ENCODE measurements around the gene RBFA.
"Not testable (repeated sequence)": the region's sequence is repeated elsewhere in the genome, so short reads cannot be mapped to it uniquely, and the experiment has no call there.

The RBFA gene

GRCh38 chr18:79989195-79989497 lies 45.1 kb upstream of the RBFA start:
- no peak for TF ChIP-seq CTCF (IDR thresholded peaks at IDR 0.05; ENCODE audit: control extremely low read depth, extremely low read depth, low read depth, missing control alignments)
- CTCF ChIA-PET, result interaction anchor here (1.3 to 4.5 kb wide), 3 partner anchors 10 to 83 kb away, joined by 3 to 25 read pairs (median 3); partner anchors contain the start of gene HSBP1L1
- DNase-seq (ENCODE audit: extremely low spot score), result no peak
- POLR2A ChIA-PET, result interaction anchor here (1.0 kb wide), 1 partner anchor 44 kb away, joined by 4 read pairs; no protein-coding TSS in a partner anchor

DNA sequence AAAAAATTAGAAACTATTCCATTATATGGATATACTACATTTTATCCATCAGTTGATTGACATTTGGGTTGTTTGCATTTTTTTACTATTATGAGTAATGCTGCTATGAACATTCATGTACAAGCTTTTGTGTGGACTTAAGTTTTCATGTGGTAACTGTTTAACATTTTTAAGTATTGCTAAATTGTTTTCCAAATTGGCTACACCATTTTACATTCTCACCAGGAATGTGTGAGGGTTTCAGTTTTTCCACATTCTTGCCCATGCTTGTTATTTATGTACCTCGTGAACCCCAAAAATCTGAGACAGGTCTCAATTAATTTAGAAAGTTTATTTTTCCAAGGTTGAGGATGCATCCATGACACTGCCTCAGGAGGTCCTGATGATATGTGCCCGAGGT lies 42.7 kb upstream of the RBFA start:
- DNase-seq (ENCODE audit: extremely low spot score), result no peak
- CTCF ChIA-PET, result no interaction called here
- no peak for TF ChIP-seq CTCF (IDR thresholded peaks at IDR 0.05; ENCODE audit: control extremely low read depth, extremely low read depth, low read depth, missing control alignments)
- POLR2A ChIA-PET, result no interaction called here

DNA sequence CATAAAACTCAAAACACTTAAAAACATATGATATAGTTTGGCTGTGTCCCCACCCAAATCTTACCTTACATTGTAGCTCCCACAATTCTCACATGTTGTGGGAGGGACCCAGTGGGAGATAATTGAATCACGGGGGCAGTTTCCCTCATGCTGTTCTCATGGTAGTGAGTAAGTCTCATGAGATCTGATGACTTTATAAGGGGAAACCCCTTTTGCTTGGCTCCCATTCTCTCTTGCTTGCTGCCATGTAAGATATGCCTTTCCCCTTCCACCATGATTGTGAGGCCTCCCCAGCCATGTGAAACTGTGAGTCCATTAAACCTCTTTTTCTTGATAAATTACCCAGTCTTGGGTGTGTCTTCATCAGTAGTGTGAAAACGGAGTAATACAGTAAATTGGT lies 34.5 kb upstream of the RBFA start:
- POLR2A ChIA-PET; DNase-seq (ENCODE audit: extremely low spot score): not testable (repeated sequence)
- CTCF ChIA-PET, result interaction anchor here (1.7 kb wide), 1 partner anchor 11 kb away, joined by 3 read pairs; no protein-coding TSS in a partner anchor

DNA sequence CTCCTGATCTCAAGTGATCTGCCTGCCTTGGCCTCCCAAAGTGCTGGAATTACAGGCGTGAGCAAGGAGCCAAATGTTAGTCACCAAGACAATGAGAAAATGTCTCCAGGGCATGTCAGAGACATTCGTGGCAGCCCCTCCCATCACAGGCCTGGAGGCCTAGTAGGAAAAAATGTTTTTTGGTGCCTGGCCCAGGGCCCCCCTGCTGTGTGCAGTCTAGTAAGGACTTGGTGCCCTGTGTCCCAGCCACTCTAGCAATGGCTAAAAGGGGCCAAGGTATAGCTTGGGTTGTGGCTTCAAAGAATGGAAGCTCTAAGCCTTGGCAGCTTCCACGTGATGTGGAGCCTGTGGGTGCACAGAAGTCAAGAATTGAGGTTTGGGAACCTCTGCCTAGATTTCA lies 33.4 kb upstream of the RBFA start:
- no peak for DNase-seq (ENCODE audit: extremely low spot score)
- TF ChIP-seq CTCF (IDR thresholded peaks at IDR 0.05; ENCODE audit: control extremely low read depth, extremely low read depth, low read depth, missing control alignments), result no peak
- ChIA-PET CTCF (no interaction called here), POLR2A (no interaction called here)

GRCh38 chr18:80002468-80002867 lies 31.8 kb upstream of the RBFA start:
- ChIA-PET CTCF (no interaction called here), POLR2A (no interaction called here)
- no peak for DNase-seq (ENCODE audit: extremely low spot score)
- no peak for TF ChIP-seq CTCF (IDR thresholded peaks at IDR 0.05; ENCODE audit: control extremely low read depth, extremely low read depth, low read depth, missing control alignments)

DNA sequence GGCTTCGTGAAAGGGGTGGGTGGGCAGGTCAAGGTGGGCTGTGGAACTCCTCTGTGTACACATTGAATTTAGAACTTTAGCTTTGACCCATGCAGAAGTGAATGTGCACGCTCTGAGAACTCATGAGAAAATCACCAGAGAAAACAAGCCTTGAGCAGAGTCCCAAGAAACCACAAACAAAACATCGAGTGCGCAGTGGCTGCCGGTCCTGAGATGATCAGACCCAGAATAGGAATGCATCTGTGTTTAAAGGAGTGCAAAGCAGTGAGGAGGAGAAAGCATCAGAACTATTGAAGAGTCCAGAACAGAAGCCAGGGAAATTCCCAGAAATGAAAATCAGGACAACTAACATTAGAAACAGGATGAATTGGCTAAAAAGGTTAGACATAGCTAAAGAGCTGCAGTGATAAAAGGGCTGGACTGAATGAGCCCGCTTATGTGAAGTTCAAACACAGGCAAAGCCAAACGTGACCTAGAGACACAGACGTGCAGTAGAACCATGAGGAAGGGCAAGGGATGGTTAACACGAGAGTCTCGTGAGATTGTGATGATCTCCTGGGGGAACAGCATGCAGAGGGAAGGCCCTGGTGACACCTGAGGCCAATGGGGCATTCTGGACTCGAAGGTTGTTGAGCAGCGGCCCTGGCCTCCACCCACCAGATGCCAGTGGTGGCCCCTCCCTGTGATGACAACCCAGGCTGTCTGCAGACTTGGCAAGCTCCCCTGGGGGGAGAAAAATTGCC lies 29.5 kb upstream of the RBFA start:
- TF ChIP-seq CTCF (IDR thresholded peaks at IDR 0.05; ENCODE audit: control extremely low read depth, extremely low read depth, low read depth, missing control alignments), result no peak
- POLR2A ChIA-PET, result no interaction called here
- DNase-seq (ENCODE audit: extremely low spot score), result no peak
- CTCF ChIA-PET, result interaction anchor here (1.3 to 1.4 kb wide), 2 partner anchors 17 to 28 kb away, joined by 3 read pairs; no protein-coding TSS in a partner anchor

- POLR2A ChIA-PET, result no interaction called here
Measured at GRCh38 chr18:80006724-80007123, 27.5 kb upstream of the RBFA start.

More at GRCh38 chr18:80006724-80007123, 27.5 kb upstream of the RBFA start:
- no peak for DNase-seq (ENCODE audit: extremely low spot score)
- no peak for TF ChIP-seq CTCF (IDR thresholded peaks at IDR 0.05; ENCODE audit: control extremely low read depth, extremely low read depth, low read depth, missing control alignments)
- CTCF ChIA-PET, result no interaction called here
